ENCODE measurements around the gene ALG1. TPM values are rescaled to one million over a fixed set of nuclear protein-coding genes. Genes with fewer than 3 reads are reported as not detected.
A peak's percentile ranks its signal among the peaks of the same experiment; 100 is the strongest.

Gene ALG1
- total and polyA plus RNA-seq, 2 of the 13 experiments (the other 11 are each of a cell fraction or from before 2014, with no cell fraction given) = 43.3 to 75.6 TPM

GRCh38 chr16:5065326-5065725, 6.3 kb upstream of the ALG1 start (continued):
- TF ChIP-seq, protein P1, sequence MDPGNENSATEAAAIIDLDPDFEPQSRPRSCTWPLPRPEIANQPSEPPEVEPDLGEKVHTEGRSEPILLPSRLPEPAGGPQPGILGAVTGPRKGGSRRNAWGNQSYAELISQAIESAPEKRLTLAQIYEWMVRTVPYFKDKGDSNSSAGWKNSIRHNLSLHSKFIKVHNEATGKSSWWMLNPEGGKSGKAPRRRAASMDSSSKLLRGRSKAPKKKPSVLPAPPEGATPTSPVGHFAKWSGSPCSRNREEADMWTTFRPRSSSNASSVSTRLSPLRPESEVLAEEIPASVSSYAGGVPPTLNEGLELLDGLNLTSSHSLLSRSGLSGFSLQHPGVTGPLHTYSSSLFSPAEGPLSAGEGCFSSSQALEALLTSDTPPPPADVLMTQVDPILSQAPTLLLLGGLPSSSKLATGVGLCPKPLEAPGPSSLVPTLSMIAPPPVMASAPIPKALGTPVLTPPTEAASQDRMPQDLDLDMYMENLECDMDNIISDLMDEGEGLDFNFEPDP (CRISPR knock-in tag; conservative IDR thresholded peaks at IDR 0.05) = 0 out of 2 replicates have a peak, but pooled peaks have one; percentile 66
- TF ChIP-seq ZNF550 (CRISPR knock-in tag; IDR thresholded peaks at IDR 0.05; ENCODE audit: borderline replicate concordance) (no peak), ZNF879 (CRISPR knock-in tag; IDR thresholded peaks at IDR 0.05) (no peak), HNF4G (IDR thresholded peaks at IDR 0.05; ENCODE audit: borderline replicate concordance, low read depth, low read length) (no peak), HNF4G (CRISPR knock-in tag; IDR thresholded peaks at IDR 0.05; ENCODE audit: borderline replicate concordance, low read depth) (no peak), GZF1 (CRISPR knock-in tag; IDR thresholded peaks at IDR 0.05) (0 out of 2 replicates have a peak, but pooled peaks have one; percentile 52)
- TF ChIP-seq, protein P2, sequence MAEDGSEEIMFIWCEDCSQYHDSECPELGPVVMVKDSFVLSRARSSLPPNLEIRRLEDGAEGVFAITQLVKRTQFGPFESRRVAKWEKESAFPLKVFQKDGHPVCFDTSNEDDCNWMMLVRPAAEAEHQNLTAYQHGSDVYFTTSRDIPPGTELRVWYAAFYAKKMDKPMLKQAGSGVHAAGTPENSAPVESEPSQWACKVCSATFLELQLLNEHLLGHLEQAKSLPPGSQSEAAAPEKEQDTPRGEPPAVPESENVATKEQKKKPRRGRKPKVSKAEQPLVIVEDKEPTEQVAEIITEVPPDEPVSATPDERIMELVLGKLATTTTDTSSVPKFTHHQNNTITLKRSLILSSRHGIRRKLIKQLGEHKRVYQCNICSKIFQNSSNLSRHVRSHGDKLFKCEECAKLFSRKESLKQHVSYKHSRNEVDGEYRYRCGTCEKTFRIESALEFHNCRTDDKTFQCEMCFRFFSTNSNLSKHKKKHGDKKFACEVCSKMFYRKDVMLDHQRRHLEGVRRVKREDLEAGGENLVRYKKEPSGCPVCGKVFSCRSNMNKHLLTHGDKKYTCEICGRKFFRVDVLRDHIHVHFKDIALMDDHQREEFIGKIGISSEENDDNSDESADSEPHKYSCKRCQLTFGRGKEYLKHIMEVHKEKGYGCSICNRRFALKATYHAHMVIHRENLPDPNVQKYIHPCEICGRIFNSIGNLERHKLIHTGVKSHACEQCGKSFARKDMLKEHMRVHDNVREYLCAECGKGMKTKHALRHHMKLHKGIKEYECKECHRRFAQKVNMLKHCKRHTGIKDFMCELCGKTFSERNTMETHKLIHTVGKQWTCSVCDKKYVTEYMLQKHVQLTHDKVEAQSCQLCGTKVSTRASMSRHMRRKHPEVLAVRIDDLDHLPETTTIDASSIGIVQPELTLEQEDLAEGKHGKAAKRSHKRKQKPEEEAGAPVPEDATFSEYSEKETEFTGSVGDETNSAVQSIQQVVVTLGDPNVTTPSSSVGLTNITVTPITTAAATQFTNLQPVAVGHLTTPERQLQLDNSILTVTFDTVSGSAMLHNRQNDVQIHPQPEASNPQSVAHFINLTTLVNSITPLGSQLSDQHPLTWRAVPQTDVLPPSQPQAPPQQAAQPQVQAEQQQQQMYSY (CRISPR knock-in tag; IDR thresholded peaks at IDR 0.05) = no peak

DNA sequence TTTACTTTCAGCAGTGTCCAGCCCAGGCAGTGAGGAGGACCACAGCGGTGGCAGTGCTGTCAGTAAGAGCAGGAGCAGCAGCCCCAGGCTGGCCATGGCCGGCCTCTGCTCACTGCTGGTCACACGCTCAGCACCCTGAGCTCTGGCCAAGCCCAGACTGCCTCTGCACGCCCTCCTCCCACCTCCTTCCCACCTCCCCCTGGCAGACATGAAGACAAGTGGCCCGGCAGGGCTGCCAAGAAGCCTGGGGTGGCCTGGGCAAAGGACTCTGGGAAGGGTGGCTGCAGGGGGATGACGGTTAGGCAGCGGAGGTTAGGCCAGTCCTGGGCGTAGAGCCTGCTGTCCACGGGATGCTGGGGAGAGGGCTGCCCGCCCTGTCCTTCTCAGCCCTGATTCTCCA, 5.8 kb upstream of the ALG1 start, which contains the start of gene C16orf89:
Gene C16orf89, minus strand, starts transcription at position 144 of the 400 bp plus-strand sequence. Its CDS starts 48 bp downstream, at position 96.
- peak within 1 kb of the TSS in 2 of 3 experiments; percentile 7 to 63; a peak in 2 of 6 replicates for H3K4me3 ChIP-seq (replicated peaks in 1 of 3; ENCODE audit: insufficient read depth in 1 of 3, low read depth in 2 of 3, low read length in 3 of 3)
- peak within 1 kb of the TSS; percentile 76 for H3K4me2 ChIP-seq (ENCODE audit: low read depth, low read length)
- peaks cover 21% of the 10 kb centered on the region for H3K4me1 ChIP-seq (ENCODE audit: insufficient read depth, low read length)
- DNase-seq (ENCODE audit: low spot score) (no peak), FAIRE-seq (no peak), ATAC-seq (peak; percentile 87)
- WGBS (ENCODE audit: low lambda C conversion rate) = 20% methylated on average over 10 of the region's 10 CpGs
- in situ Hi-C loops (cut with HindIII; ENCODE audit: extremely low pct_ligation_motif_present, low pct_unique_long_range_greater_than_20kb) = no loop called here
- no peaks in the 10 kb centered on the region for H4K20me1 ChIP-seq (ENCODE audit: insufficient read depth, low read length)
- intact Hi-C loops (cut with micrococcal nuclease; ENCODE audit: unreplicated experiment) = no loop called here
- H2AFZ ChIP-seq (ENCODE audit: low read length) = peak within 1 kb of the TSS; percentile 18
- H3K9ac ChIP-seq (ENCODE audit: insufficient read depth, low read depth, low read length) = peak within 1 kb of the TSS; percentile 39
- ChIA-PET POLR2A (interaction anchor here (0.6 to 1.1 kb wide), 2 partner anchors 14 to 32 kb away, joined by 3 to 4 read pairs; partner anchors contain the start of gene NAGPA), CTCF (ENCODE audit: low intra/inter-chr PET ratio, low total read pairs) (no interaction called here)
- no peak within 1 kb of the TSS for H3K27ac ChIP-seq (ENCODE audit: extremely low read length, insufficient read depth, low read length)
- no peaks in the 10 kb centered on the region for H3K36me3 ChIP-seq (replicated peaks in 1 of 2; ENCODE audit: control insufficient read depth in 1 of 2, insufficient read depth in 2 of 2, low read length in 2 of 2)
- H3K79me2 ChIP-seq (ENCODE audit: insufficient read depth, low read length) = no peaks in the 10 kb centered on the region
- H3K9me3 ChIP-seq (ENCODE audit: low read length) = no peaks in the 10 kb centered on the region
- BruUV-seq (replicated peaks) = no TSS peak
- H3K27me3 ChIP-seq (ENCODE audit: control insufficient read depth in 1 of 2, insufficient read depth in 2 of 2, low read length in 2 of 2) = peaks cover 0 to 21% of the 10 kb centered on the region in 2 experiments; a peak in 2 of 5 replicates
- TF ChIP-seq ZNF768 (CRISPR knock-in tag; IDR thresholded peaks at IDR 0.05) (peak; percentile 62; the same call in 1 of the 2 replicates), ETV5 (CRISPR knock-in tag; IDR thresholded peaks at IDR 0.05; ENCODE audit: borderline replicate concordance) (no peak), BRCA1 (CRISPR knock-in tag; IDR thresholded peaks at IDR 0.05) (no peak), KLF13 (CRISPR knock-in tag; IDR thresholded peaks at IDR 0.05) (0 out of 2 replicates have a peak, but pooled peaks have one; percentile 72), ZNF644 (CRISPR knock-in tag; IDR thresholded peaks at IDR 0.05; ENCODE audit: low read depth) (no peak), JUN (CRISPR knock-in tag; IDR thresholded peaks at IDR 0.05) (no peak), ZSCAN31 (CRISPR knock-in tag; IDR thresholded peaks at IDR 0.05; ENCODE audit: low read depth) (no peak), DNMT1 (CRISPR knock-in tag; IDR thresholded peaks at IDR 0.05) (no peak), ZNF367 (CRISPR knock-in tag; IDR thresholded peaks at IDR 0.05; ENCODE audit: borderline replicate concordance) (no peak), ZNF33A (CRISPR knock-in tag; IDR thresholded peaks at IDR 0.05; ENCODE audit: borderline replicate concordance) (no peak)
- TF ChIP-seq, protein P3, sequence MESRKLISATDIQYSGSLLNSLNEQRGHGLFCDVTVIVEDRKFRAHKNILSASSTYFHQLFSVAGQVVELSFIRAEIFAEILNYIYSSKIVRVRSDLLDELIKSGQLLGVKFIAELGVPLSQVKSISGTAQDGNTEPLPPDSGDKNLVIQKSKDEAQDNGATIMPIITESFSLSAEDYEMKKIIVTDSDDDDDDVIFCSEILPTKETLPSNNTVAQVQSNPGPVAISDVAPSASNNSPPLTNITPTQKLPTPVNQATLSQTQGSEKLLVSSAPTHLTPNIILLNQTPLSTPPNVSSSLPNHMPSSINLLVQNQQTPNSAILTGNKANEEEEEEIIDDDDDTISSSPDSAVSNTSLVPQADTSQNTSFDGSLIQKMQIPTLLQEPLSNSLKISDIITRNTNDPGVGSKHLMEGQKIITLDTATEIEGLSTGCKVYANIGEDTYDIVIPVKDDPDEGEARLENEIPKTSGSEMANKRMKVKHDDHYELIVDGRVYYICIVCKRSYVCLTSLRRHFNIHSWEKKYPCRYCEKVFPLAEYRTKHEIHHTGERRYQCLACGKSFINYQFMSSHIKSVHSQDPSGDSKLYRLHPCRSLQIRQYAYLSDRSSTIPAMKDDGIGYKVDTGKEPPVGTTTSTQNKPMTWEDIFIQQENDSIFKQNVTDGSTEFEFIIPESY (CRISPR knock-in tag; IDR thresholded peaks at IDR 0.05) = no peak
